Epithelial cell of prostate (primary cell): ENCODE measurements around the gene KRTAP5-2.

Experiments
- DNase-seq: peaks from one replicate; pipeline ENCODE4 v3.0.0-alpha.2; 2011; ENCODE audit warnings: low read depth, low spot score
- H3K27ac ChIP-seq: fragments of 450-650 bp; 2 replicates; pipeline ENCODE4 v1.5.1; 2017; ENCODE audit warnings: mild to moderate bottlenecking

The KRTAP5-2 gene

GRCh38 chr11:1570001-1570453 lies 28.1 kb downstream of the KRTAP5-2 start:
- no peak overlapping the region for H3K27ac ChIP-seq
- DNase-seq, result no peak

DNA sequence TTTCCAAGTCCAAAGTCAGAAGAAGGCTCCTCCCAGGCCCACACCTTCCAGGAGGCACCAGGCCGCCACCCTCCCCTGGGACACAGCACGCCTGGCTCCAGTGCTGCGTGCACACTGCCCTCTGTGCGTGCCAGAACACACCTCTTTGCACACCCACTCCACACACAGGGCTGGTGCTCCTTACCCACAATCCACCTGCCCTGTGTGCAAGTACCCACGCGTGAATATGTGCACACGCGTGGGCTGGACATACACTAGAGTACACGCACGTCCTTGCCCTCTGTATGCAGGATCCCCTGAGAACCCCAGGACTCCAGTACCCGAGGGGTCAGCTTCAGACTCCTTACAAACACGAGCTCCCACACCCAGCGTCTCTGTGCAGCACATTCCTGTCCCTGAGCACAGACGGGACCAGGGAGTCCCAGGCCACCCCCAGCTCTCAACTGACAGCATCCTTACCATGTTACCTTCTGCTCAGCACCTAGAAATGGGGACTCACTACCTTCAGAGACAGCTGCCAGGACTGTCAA lies 28.8 kb downstream of the KRTAP5-2 start:
- DNase-seq, result no peak
- H3K27ac ChIP-seq, result no peak overlapping the region

DNA sequence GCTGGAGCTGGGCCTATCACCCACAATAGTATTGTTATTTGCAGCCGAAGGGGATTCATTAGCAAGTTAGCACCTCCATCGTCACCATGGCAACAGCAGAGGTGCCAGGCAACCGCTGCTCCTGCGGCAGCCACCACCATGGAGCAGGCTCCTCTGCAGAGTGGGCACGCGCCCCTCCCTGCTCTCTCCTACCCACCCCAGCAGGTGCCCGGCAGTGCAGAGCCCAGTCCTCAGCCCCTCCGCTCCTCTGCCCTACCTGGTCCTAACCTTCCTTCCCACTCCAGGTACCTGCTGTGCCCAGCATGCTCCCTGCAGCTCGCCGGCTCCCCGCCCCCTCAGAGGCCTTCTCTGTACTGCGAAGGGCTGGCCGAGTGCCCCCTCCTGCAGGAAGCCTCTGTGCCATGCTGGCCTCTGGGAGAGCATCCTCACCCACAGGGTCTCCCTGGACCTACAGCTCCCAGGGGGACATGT lies 29.6 kb downstream of the KRTAP5-2 start:
- DNase-seq, result no peak

GRCh38 chr11:1567721-1568100 lies 30.4 kb downstream of the KRTAP5-2 start:
- H3K27ac ChIP-seq, result no peak overlapping the region
- no peak for DNase-seq

More for the DNA sequence above, 29.6 kb downstream of the KRTAP5-2 start:
- no peak overlapping the region for H3K27ac ChIP-seq

DNA sequence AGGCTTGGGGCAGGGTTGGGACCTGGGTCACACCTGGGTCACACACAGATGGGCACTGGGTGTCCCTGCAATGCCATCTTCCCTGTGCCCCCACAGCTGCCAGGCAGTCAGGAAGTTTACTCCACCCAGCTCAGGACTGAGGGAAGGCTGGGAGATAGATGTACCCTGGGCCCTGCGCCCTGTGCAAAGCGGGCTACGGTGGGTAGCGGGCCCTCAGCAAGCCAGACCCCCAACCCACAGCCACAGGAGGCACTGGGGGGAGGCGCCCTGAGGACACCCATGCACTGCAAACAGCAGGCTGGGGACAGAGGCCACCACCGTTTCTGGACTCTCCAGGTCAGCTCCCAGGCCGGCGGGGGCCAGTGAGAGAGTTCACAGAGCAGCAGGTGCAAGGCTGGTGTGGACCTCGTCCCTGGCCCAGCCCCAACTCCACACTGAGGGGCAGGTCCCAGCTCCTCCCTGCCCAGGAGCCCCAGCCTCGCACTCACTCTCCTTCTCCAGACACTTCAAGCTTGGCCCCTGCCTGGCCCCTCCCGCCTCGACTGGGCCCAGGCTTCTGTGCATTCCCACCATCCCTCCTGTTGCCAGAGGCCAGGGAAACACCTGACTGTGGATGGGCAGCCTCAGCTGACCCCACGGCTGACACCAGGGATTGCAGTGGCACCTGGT lies 30.9 kb downstream of the KRTAP5-2 start:
- H3K27ac ChIP-seq, result no peak overlapping the region
- no peak for DNase-seq

DNA sequence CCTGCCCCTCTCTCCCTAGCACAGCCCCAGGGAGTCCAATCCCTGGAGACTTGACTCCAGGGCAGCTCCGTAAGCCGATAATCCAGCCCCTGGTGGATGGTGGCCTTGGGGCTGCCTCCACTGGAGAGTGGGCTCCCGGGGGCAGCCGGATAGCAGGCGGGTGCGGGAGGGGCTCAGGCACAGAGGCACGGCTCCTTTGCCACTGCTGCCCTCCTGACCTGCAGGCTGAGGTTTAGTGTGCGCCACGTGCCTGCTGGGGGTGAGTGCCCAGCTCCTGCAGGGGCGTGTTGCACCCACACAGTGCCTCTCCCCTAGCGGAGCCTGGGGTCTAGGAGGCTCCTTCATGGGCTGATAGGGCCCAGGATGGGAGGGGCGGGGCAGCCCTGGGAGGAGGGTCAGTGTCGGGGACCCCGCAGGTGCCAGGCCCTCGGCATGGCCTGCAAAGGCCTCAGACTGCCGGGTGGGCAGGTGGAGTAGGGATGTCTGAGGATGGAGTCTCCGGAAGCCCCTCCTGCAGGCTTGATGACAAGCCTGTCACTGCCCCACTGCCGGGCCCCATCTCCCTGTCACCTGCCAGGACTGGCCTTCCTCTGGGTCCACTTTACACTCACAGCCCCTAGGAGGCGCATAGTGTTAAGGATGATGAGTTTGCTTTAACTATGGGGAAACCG lies 31.6 kb downstream of the KRTAP5-2 start:
- H3K27ac ChIP-seq, result no peak overlapping the region
- DNase-seq, result no peak

DNA sequence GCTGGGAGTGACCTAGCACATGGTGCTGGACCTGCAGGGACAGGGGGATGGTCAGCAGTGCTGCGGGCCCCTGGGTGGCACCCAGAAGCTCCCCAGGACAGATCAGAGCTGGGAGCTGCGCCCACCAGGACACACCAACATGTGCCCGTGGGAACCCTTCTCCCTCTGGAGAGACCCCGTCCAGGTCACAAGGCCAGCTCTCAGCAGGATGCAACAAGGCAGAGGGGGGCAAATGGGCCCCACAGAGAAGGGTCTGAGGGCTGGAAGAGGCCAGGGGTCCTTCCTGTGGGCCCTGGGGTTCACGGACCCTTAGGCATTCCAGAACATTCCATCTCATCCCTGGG lies 32.2 kb downstream of the KRTAP5-2 start:
- no peak for DNase-seq
- no peak overlapping the region for H3K27ac ChIP-seq

DNA sequence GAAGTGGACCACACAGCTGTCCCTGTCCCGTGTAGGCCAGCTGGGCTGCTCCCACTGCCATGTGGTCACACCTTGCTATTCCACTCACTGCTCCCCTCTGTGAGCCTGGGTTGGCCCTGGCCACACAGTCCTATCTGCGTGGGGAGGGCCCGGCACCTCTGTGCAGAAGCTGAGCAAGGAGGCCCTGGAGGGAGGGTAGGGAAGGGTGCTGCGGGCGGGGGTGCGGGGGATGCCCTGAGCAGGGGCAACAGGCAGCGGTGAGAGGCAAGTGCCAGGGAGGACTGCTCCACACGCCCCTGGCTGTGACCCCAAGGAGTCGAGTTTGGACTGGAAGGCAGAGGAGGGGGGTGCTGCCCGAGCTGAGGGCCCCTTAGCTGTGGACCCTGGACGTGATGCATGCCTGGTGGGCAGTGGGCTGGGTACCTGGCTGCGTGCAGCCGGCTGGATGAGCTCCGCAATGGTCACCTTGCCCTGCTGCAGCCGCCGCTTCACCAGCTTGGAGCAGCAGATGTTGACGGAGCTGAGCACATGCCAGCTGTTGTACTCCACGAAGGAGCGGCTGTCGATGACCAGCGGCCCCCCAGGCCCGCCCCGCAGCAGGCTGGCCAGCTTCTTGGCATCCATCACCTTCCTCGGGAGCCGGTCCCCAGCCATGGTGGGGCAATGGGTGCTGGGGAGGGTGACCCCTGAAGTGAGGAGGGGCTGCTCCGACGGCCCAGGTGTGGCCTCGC lies 32.8 kb downstream of the KRTAP5-2 start:
- DNase-seq, result no peak
- H3K27ac ChIP-seq, result no peak overlapping the region

GRCh38 chr11:1564535-1565172 lies 33.4 kb downstream of the KRTAP5-2 start:
- no peak for DNase-seq
- H3K27ac ChIP-seq, result no peak overlapping the region

GRCh38 chr11:1563697-1564534 lies 34.2 kb downstream of the KRTAP5-2 start:
- no peak overlapping the region for H3K27ac ChIP-seq
- DNase-seq, result no peak

DNA sequence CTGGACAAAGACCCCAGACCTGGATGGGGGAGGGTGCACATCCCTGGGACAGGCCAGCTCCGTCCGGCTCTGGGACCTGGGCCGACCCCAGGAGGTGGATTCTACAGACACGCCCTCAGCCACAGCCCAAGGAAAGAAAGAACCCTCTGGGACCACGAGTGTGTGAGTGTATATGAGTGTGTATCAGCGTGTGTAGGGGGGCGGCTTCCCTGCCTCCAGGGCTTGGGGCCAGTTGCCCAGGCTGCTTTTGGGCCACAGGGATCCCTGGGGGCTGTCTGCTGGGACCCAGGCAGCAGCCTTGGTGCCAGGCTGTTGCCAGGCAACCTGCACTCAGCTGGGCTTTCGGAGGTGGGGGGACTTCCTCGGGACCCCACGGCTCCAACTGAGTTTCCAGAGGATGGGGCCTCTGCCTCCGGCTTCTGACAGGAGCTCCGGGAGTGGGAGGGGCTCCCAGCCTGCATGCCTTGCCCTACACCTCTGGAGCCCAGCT lies 34.9 kb downstream of the KRTAP5-2 start:
- H3K27ac ChIP-seq, result no peak overlapping the region
- DNase-seq, result no peak

- no peak overlapping the region for H3K27ac ChIP-seq
- no peak for DNase-seq
Observed at GRCh38 chr11:1562469-1563148, 35.5 kb downstream of the KRTAP5-2 start.

DNA sequence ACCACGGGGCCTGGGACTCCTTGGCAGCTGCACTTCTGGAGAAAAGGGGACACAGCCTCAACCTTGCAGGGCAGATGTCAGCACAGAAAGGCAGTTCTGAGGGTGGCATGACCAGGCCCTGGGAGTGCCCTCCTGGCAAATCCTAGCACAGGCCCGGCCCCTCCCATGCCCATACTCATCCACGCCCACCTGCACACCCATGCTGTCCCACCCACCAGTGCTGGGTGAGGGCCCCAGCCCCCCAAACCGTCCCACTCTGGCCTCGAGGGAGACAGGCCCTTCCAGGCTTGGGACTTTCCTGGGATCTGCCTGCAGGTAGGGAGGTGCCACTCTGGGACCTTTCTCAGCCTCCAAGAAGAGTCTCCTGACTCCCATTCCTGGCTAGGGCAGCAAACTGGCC lies 36.1 kb downstream of the KRTAP5-2 start:
- DNase-seq, result no peak
- no peak overlapping the region for H3K27ac ChIP-seq

GRCh38 chr11:1561266-1561665 lies 36.8 kb downstream of the KRTAP5-2 start:
- DNase-seq, result no peak
- H3K27ac ChIP-seq, result no peak overlapping the region

DNA sequence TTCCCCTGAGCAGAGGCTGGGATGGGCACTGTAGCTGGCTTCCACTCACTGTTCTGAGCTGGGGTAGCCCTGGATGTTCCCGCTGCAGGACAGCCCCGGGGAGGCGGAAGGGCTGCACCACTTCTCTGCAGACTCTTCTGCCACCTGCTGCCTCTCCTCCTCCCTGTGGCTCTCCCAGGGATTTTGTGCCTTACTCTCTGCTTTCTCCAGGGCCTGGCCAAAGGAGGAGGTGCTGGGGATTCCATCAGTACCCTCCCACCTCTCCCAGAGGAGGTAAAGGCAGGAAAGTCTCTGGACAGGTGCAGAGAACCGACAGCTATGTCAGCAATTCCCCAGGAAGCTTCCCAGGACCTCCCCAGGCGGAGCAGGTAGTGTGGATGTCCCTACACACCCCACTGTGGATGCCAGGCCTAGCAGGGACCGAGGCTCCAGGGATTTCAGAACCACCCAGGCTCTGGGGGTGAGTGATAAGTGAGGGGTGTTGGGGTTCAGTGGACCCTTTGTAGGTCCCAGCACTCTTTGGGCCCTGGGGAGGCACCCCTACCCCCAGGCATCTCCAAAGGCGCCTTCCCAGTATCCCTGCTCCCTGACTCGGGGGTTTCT lies 37.3 kb downstream of the KRTAP5-2 start:
- no peak for DNase-seq
- no peak overlapping the region for H3K27ac ChIP-seq

- peak overlapping the region; percentile 70 for H3K27ac ChIP-seq
- DNase-seq, result no peak
Observed at GRCh38 chr11:1560002-1560648, 38.0 kb downstream of the KRTAP5-2 start.

DNA sequence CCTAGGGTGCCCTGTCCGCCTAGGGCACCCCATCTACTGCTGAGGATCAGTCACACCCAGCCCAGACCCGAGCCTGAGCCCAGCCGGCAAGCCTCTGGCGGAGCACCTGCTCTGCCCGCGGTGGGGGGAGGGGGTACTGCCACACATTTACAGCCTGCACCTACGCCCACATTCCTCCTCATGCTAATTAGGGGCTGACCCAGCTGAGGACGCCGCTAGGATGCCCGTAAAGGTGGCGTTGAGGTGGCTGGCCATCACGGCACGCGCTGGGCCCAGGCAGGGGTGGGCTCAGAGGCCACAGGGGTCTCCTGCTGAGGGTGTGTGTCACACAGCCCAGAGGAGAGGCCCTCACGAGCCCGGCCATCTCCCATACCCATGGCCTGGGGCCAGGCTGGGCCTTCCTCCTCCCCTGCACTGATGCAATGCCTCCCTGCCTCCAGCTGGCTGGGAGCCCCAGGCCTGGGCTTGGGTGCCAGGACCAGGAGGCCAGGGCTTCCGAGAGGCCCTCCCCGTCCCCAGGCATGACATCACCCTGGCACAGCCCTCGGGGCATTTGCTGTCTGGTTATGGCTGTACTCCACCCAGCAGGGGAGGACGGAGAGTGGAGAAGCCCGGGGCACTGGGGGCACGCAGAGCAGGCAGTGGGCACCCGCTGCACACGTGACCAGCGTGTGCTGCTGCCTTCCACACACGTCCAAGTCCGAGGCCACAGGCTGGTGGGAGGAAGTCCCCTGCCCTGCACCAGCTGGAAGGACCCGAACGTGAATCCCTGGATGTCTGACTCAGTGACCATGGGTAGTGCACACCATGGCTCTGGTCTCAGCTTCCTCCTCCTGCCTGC lies 38.8 kb downstream of the KRTAP5-2 start:
- no peak for DNase-seq
- peak overlapping the region; percentile 70 for H3K27ac ChIP-seq
